ENCODE results near the gene FOXF1. TPM values are rescaled to one million over a fixed set of nuclear protein-coding genes. Genes with fewer than 3 reads are reported as not detected.

FOXF1 gene
- total and polyA plus RNA-seq, 5 donors: 0.14 to 0.84 (median 0.35) TPM

DNA sequence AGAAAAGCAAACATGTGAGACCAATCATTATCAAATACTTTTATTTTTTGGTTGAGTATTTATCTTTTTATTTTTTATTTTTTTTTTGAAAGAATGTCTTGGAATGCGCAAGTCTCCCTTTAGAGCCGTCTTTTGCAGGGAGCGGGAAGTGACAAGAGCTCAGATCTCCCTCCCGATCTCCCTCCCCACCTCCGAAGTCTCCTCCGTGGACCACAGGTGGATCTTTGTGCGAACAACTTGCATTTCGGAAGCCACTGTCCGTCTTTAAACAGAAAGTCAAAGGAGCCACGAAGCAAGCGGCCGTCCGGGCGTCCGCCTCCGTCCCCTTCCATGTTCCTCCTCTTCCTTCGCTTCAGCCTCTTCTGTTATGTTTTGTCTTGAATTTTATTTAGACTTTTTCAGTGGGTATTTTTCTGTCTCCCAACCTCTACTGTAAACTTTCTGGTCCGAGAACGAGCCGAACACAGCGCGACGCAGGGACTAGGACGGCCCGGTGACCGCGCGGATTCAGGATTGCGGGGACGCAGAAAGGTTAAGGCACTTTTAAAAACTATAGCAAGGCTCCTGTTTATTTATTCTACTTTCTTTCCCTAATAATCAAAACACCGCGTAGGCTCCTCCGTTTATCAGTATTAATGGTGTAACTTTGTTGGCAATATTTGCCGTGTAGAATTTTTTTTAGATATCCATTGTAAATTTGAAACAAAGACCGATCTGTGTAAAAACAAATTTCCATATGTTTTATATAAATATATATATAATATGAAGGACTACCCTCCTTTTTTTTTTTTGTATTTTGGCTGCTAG, 3.3 kb downstream of the FOXF1 start:
- ATAC-seq (no peak), DNase-seq (no peak)
- Histone ChIP-seq H3K9me3 (ENCODE audit: control insufficient read depth, low read length) (no peaks in the 10 kb centered on the region), H3K4me3 (ENCODE audit: low read length) (no peak overlapping the region), H3K27me3 (ENCODE audit: control insufficient read depth, insufficient read depth) (no peaks in the 10 kb centered on the region), H3K4me1 (ENCODE audit: control insufficient read depth, insufficient read depth, low read length) (no peaks in the 10 kb centered on the region), H3K27ac (ENCODE audit: low read length) (no peak overlapping the region)
- 43% methylated on average over 35 of the region's 35 CpGs for WGBS
- intact Hi-C loops (cut with DNase I): loop anchor here in 2 of 4 donors (10.0 kb wide), 2 partner anchors 259 to 689 kb away; no protein-coding TSS in a partner anchor

DNA sequence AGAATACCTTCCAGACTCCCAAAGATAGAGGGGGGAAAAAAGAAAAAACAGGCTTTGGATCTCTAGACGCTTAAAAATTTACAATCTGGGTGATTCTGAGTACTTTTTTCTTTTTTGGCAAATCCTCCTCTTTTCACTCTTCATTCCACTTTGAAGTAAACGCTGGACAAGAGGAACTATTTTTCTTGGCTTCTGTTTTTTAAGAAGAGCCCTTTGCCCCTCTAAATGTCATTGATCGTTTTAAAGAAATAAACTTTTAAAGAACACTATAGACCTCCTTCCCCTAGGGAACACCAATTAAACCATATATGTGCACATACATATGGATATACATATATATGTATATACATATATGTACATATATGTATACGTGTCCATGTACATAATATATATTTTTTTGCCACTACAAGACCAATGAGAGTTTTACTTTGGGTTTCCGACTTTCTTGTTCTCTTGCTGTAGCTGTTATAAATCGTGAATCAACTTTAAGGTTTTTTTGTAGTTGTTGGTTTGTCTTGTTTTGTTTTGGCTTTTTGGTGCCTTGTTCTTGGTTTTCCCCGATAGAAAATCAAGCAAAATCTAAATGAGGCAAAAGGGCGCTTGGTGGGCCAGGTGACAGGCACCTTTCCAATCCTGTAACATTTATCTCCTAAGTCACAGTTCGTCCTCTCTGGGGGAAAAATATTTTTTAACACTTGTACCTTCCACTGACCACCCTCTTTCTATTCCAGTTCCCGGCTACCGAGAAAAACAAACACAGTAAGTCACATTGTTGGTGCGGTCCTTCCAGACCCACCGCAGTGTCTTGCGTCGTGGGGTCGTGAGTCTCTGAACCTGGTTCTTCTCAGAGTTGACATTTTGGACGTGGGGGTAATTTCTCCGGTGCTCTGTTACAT, 4.4 kb downstream of the FOXF1 start:
- no peak overlapping the region for H3K27ac ChIP-seq (ENCODE audit: low read length)
- no peak overlapping the region for H3K4me3 ChIP-seq (ENCODE audit: low read length)
- intact Hi-C loops (cut with DNase I): loop anchor here (5.0 to 10.0 kb wide), 4 partner anchors 172 to 690 kb away; no protein-coding TSS in a partner anchor
- no peaks in the 10 kb centered on the region for H3K9me3 ChIP-seq (ENCODE audit: control insufficient read depth, low read length)
- DNase-seq (no peak), ATAC-seq (no peak)
- no peaks in the 10 kb centered on the region for H3K27me3 ChIP-seq (ENCODE audit: control insufficient read depth, insufficient read depth)
- no peaks in the 10 kb centered on the region for H3K4me1 ChIP-seq (ENCODE audit: control insufficient read depth, insufficient read depth, low read length)
- WGBS: 35% methylated on average over 18 of the region's 18 CpGs

DNA sequence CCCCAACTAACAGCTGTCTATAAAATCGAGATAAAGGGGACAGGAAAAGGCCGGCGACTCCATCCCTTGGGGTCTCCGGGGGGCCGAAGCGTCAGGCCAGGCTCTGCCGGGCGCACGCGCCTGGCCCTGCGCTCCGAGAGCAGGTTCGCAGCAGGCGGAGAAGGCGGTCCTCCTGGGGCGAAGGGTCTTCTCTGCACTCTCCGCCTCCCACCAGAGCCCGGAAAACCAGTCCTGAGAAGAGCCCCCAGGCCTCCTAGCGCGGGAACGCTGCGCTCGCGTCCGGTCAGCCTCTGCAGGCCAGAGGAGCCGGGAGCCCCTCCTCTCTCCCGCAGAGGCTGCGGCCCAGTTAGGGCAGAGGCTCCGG, 5.1 kb downstream of the FOXF1 start:
- H3K4me3 ChIP-seq (ENCODE audit: low read length): no peak overlapping the region
- no peaks in the 10 kb centered on the region for H3K27me3 ChIP-seq (ENCODE audit: control insufficient read depth, insufficient read depth)
- ATAC-seq: no peak
- intact Hi-C loops (cut with DNase I): loop anchor here (5.0 to 10.0 kb wide), 4 partner anchors 173 to 691 kb away; no protein-coding TSS in a partner anchor
- no peak overlapping the region for H3K27ac ChIP-seq (ENCODE audit: low read length)
- H3K9me3 ChIP-seq (ENCODE audit: control insufficient read depth, low read length): no peaks in the 10 kb centered on the region
- no peaks in the 10 kb centered on the region for H3K4me1 ChIP-seq (ENCODE audit: control insufficient read depth, insufficient read depth, low read length)
- 11% methylated on average over 29 of the region's 29 CpGs for WGBS
- no peak for DNase-seq

DNA sequence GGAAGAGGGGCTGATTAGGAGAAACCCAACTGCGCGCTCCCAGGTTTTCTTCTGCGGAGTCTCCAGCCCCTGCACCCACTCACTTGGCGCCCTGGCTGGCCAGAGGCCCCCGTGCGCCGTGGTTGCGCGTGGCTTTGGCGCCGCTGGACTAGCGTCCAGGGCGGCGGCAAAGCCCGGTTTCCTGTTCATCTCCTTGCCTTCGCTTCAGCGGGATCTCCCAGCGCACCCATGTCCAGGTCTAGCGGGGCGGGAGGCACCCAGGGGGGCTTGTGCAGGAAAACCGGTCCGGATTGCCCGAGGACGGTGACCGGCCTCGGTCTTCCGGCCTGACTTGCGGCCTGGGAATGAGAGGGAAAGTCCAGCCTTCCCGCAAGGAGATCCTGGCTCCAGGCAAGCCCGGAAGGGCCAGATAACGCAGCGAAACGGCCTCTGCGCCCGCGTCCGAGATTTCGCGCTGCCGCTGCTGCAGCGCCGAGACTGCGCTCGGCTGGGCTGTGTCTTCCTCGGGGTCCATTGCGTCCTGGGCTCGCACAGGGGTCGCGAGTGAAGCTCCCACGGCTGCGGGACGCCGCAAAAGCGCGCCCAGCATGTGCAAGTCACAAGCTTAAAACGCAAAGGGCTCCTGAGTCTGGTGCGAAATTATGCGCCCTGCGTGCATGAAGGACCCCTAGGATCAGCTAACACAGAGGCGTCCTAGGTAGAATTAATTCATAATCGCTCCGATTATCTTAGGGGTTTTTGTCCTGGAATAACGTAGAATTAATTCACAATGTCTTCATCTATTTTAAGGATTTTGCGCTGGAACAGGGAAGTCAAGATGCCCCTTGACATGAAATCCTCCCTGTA, 5.7 kb downstream of the FOXF1 start:
- no peaks in the 10 kb centered on the region for H3K4me1 ChIP-seq (ENCODE audit: control insufficient read depth, insufficient read depth, low read length)
- peak in 1 of 3 donors; percentile 42 for DNase-seq
- H3K9me3 ChIP-seq (ENCODE audit: control insufficient read depth, low read length): no peaks in the 10 kb centered on the region
- no peak for ATAC-seq
- no peak overlapping the region for H3K27ac ChIP-seq (ENCODE audit: low read length)
- H3K4me3 ChIP-seq (ENCODE audit: low read length): no peak overlapping the region
- intact Hi-C loops (cut with DNase I): loop anchor here (5.0 to 10.0 kb wide), 4 partner anchors 174 to 691 kb away; no protein-coding TSS in a partner anchor
- no peaks in the 10 kb centered on the region for H3K27me3 ChIP-seq (ENCODE audit: control insufficient read depth, insufficient read depth)
- WGBS: 8% methylated on average over 64 of the region's 64 CpGs

DNA sequence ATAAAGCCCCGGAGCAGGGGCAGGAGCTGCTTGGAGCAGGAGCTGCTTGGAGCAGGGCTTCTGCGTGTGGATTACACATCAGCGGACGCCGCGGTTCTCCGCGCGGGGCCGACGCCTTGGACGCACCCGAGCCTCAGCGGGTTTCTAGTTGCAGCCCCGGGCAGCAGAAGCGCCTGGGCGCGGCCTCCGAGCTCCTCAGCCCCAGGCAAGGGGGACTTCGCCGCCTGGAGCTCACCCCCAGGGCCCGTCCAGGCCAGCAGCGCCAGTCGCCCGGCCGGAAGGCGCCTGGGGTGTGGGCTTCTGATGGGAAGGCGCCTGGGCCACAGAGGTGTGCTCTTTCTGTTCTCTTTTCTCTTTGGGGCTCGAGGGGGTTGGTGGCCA, 6.3 kb downstream of the FOXF1 start:
- 17% methylated on average over 29 of the region's 29 CpGs for WGBS
- no peak overlapping the region for H3K27ac ChIP-seq (ENCODE audit: low read length)
- ATAC-seq: no peak
- H3K4me1 ChIP-seq (ENCODE audit: control insufficient read depth, insufficient read depth, low read length): no peaks in the 10 kb centered on the region
- no peaks in the 10 kb centered on the region for H3K9me3 ChIP-seq (ENCODE audit: control insufficient read depth, low read length)
- DNase-seq: peak in 2 of 3 donors; percentile 29 to 44
- intact Hi-C loops (cut with DNase I): loop anchor here (5.0 to 10.0 kb wide), 4 partner anchors 174 to 692 kb away; no protein-coding TSS in a partner anchor
- no peaks in the 10 kb centered on the region for H3K27me3 ChIP-seq (ENCODE audit: control insufficient read depth, insufficient read depth)
- no peak overlapping the region for H3K4me3 ChIP-seq (ENCODE audit: low read length)

DNA sequence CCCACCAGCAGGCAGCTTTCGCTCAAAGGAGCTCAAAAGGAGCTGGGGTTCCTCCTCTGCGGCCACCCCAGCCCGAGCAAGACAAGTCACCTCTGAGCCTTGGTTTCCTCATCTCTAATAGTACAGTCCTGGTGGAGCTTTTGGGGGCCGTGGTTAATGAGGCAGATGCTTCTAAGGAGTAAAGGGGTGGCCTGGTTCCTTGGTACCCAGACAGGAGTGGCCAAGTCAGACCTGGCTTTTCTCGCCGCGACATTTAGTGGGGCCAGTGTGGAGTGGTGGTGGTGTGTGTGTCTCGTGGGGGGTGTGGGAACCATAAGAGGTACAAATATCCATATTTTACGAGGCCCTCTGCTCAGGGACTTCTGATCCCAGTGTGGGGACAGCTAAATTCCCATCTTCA, 6.7 kb downstream of the FOXF1 start:
- Histone ChIP-seq H3K4me1 (ENCODE audit: control insufficient read depth, insufficient read depth, low read length) (no peaks in the 10 kb centered on the region), H3K27me3 (ENCODE audit: control insufficient read depth, insufficient read depth) (no peaks in the 10 kb centered on the region), H3K9me3 (ENCODE audit: control insufficient read depth, low read length) (no peaks in the 10 kb centered on the region), H3K4me3 (ENCODE audit: low read length) (no peak overlapping the region), H3K27ac (ENCODE audit: low read length) (no peak overlapping the region)
- WGBS: 53% methylated on average over 9 of the region's 9 CpGs
- no peak for ATAC-seq
- intact Hi-C loops (cut with DNase I): loop anchor here (5.0 to 10.0 kb wide), 4 partner anchors 175 to 692 kb away; no protein-coding TSS in a partner anchor
- no peak for DNase-seq

DNA sequence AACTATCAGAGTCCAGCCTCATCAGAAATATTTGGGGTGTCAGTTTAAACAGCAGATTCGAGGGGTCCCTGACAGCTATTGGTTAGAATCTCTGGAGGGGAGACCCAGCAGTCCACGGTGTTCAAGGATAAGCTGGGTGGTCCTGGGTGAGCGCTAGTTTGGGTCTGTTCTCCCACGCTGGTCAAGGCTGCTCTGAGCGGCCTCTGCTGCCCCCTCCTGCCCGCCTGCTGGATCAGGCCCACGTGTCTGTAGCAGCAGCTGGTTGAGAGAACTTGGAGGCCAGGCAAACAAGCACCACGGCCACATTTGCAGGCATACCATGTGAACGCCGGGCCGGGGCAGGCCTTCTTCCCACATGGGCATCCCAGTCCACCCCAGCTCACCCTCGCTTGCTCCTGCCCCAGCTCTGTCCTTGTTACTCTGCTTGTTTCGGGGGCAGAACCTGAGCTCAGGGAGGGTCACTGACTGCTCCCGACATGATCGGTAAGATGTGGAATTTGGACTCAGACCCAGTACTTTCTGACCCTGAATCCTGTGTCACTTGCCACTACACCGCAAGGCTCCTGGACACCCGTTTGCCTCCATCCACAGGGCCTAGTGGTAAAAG, 7.4 kb downstream of the FOXF1 start:
- 23% methylated on average over 17 of the region's 17 CpGs for WGBS
- intact Hi-C loops (cut with DNase I): loop anchor here (2.0 to 10.0 kb wide), 5 partner anchors 175 to 693 kb away; no protein-coding TSS in a partner anchor
- DNase-seq: peak; percentile 69 to 83 (median 83)

DNA sequence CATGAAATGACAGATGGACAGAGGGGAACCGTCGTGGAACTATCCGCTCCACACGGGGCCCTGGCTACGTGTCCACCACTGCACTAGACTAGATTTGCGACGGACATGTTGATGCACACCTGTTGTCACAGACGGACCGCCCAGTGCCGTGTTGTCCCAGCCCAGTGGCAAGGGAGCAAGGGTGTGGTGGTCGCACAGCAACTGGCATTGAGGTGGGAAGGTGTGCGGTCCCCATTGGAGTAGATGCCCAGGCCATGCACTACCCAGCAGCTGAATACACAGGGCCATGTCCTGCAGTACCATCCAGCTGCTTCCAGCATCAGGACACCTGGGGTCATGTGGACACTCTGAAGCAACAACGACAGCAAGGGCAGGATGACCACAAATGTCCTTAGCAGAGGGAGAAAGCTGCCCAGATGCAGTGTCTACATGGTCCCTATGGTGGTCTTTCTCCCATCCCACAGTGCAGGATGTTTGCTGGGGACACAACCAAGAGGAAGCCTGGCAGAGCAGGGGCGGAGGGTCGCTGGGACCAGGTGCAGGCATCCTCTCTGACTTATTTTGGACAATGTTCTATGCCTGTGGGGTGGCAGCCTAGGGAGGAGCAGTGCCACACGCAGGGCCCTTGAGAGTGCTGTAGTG, 8.8 kb downstream of the FOXF1 start:
- Histone ChIP-seq H3K9me3 (ENCODE audit: control insufficient read depth, low read length) (no peaks in the 10 kb centered on the region), H3K4me3 (ENCODE audit: low read length) (no peak overlapping the region), H3K27ac (ENCODE audit: low read length) (no peak overlapping the region), H3K4me1 (ENCODE audit: control insufficient read depth, insufficient read depth, low read length) (no peaks in the 10 kb centered on the region), H3K27me3 (ENCODE audit: control insufficient read depth, insufficient read depth) (no peaks in the 10 kb centered on the region)
- no peak for ATAC-seq
- 85% methylated on average over 16 of the region's 16 CpGs for WGBS
- peak in 2 of 3 donors; percentile 20 to 47 for DNase-seq
- intact Hi-C loops (cut with DNase I): loop anchor here (2.0 to 10.0 kb wide), 5 partner anchors 177 to 694 kb away; no protein-coding TSS in a partner anchor

More for the DNA sequence above, 7.4 kb downstream of the FOXF1 start:
- Histone ChIP-seq H3K4me3 (ENCODE audit: low read length) (no peak overlapping the region), H3K27ac (ENCODE audit: low read length) (no peak overlapping the region), H3K27me3 (ENCODE audit: control insufficient read depth, insufficient read depth) (no peaks in the 10 kb centered on the region), H3K9me3 (ENCODE audit: control insufficient read depth, low read length) (no peaks in the 10 kb centered on the region), H3K4me1 (ENCODE audit: control insufficient read depth, insufficient read depth, low read length) (no peaks in the 10 kb centered on the region)
- peak; percentile 58 to 72 for ATAC-seq

DNA sequence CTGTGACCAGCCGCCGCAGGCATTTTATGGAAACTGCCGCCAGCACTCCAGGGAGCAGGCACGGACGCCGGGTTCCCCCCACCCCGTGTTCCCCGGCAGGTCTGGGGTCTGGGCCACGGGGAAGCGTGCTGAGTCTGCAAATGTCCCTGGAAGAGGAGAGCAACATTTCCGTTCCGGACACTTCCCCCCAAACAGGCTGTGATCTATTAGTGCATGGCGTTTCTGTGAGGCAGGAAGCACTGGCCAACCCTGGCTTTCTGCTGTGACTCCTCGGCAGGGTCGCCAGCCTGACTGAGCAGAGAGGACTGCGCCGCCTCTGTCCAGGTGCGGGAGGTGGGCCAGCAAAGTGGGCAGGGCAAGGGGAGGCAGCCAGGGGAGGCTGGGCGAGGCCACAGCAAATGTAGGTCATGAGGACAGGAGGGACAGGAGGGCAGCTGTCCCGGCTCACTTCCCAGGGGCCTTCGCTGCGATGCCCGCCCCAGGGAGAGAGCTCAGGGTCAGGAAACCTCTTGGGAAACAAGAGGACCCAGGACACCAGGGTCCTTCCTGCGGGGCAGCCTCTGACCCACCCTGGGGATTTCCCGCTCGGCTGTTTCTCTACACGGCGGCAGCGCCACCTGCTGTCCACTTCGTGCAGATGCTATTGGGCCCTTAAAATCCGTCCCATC, 9.5 kb downstream of the FOXF1 start:
- Histone ChIP-seq H3K27me3 (ENCODE audit: control insufficient read depth, insufficient read depth) (no peaks in the 10 kb centered on the region), H3K9me3 (ENCODE audit: control insufficient read depth, low read length) (no peaks in the 10 kb centered on the region), H3K4me3 (ENCODE audit: low read length) (no peak overlapping the region), H3K4me1 (ENCODE audit: control insufficient read depth, insufficient read depth, low read length) (no peaks in the 10 kb centered on the region), H3K27ac (ENCODE audit: low read length) (no peak overlapping the region)
- intact Hi-C loops (cut with DNase I): loop anchor here (1.0 to 10.0 kb wide), 6 partner anchors 177 to 695 kb away; no protein-coding TSS in a partner anchor
- WGBS: 19% methylated on average over 31 of the region's 31 CpGs
- DNase-seq: peak; percentile 62 to 85 (median 82)
- ATAC-seq: peak in 1 of 2 donors; percentile 53
